ENCODE results near the gene APOA4. TPM values are rescaled to one million over a fixed set of nuclear protein-coding genes. Genes with fewer than 3 reads are reported as not detected.

The APOA4 gene
- total RNA-seq, 1 experiment from 2014 or later: not detected

- POLR2A ChIA-PET: interaction anchor here (0.5 kb wide), 1 partner anchor 38 kb away, joined by 8 read pairs; no protein-coding TSS in a partner anchor
- no TSS peak for BruUV-seq (replicated peaks)
These were observed 9.9 kb downstream of the APOA4 start for GRCh38 chr11:116813170-116813569.

GRCh38 chr11:116812109-116812508, 11.0 kb downstream of the APOA4 start:
- H3K27ac ChIP-seq (ENCODE audit: low read length): no peak overlapping the region
- TF ChIP-seq TCF7L2 (IDR thresholded peaks at IDR 0.05; ENCODE audit: low read depth, low read length): no peak
- no peak for TF ChIP-seq POLR2AphosphoS5 (IDR thresholded peaks at IDR 0.05; ENCODE audit: low read depth, low read length)
- no peak for TF ChIP-seq SIN3A (IDR thresholded peaks at IDR 0.05; ENCODE audit: borderline replicate concordance, insufficient read depth, low read depth, low read length)
- TF ChIP-seq, protein P1, sequence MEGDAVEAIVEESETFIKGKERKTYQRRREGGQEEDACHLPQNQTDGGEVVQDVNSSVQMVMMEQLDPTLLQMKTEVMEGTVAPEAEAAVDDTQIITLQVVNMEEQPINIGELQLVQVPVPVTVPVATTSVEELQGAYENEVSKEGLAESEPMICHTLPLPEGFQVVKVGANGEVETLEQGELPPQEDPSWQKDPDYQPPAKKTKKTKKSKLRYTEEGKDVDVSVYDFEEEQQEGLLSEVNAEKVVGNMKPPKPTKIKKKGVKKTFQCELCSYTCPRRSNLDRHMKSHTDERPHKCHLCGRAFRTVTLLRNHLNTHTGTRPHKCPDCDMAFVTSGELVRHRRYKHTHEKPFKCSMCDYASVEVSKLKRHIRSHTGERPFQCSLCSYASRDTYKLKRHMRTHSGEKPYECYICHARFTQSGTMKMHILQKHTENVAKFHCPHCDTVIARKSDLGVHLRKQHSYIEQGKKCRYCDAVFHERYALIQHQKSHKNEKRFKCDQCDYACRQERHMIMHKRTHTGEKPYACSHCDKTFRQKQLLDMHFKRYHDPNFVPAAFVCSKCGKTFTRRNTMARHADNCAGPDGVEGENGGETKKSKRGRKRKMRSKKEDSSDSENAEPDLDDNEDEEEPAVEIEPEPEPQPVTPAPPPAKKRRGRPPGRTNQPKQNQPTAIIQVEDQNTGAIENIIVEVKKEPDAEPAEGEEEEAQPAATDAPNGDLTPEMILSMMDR (IDR thresholded peaks at IDR 0.05): no peak
- TF ChIP-seq REST (IDR thresholded peaks at IDR 0.05; ENCODE audit: insufficient read depth in 1 of 2, low read depth in 2 of 2, low read length in 1 of 2): no peak
- ChIA-PET CTCF (no interaction called here), POLR2A (no interaction called here)
- DNase-seq (ENCODE audit: low read depth, low spot score) (no peak), ATAC-seq (no peak)
- no peaks in the 10 kb centered on the region for H3K9me3 ChIP-seq (ENCODE audit: control insufficient read depth, insufficient read depth, low read depth, low read length)
- no TSS peak for BruUV-seq (replicated peaks)
- in situ Hi-C loops (cut with HindIII; ENCODE audit: low pct_unique_long_range_greater_than_20kb, low sequenced_read_pairs) (no loop called here), intact Hi-C loops (cut with micrococcal nuclease; ENCODE audit: unreplicated experiment) (no loop called here)
- no peaks in the 10 kb centered on the region for H3K36me3 ChIP-seq (ENCODE audit: control insufficient read depth, insufficient read depth, low read length)
- no peak overlapping the region for H3K4me3 ChIP-seq (ENCODE audit: low read depth in 2 of 2, low read length in 2 of 2)
- no peaks in the 10 kb centered on the region for H3K4me1 ChIP-seq (ENCODE audit: control insufficient read depth, insufficient read depth, low read length)
- no peaks in the 10 kb centered on the region for H3K27me3 ChIP-seq (ENCODE audit: control insufficient read depth, insufficient read depth, low read length)

More at GRCh38 chr11:116813170-116813569, 9.9 kb downstream of the APOA4 start:
- TF ChIP-seq POLR2AphosphoS5 (IDR thresholded peaks at IDR 0.05; ENCODE audit: low read depth, low read length): no peak
- TF ChIP-seq, protein P1 (IDR thresholded peaks at IDR 0.05): no peak
- TF ChIP-seq TCF7L2 (IDR thresholded peaks at IDR 0.05; ENCODE audit: low read depth, low read length): no peak
- TF ChIP-seq REST (IDR thresholded peaks at IDR 0.05; ENCODE audit: insufficient read depth in 1 of 2, low read depth in 2 of 2, low read length in 1 of 2): no peak
- no peak for TF ChIP-seq SIN3A (IDR thresholded peaks at IDR 0.05; ENCODE audit: borderline replicate concordance, insufficient read depth, low read depth, low read length)
- Histone ChIP-seq H3K4me1 (ENCODE audit: control insufficient read depth, insufficient read depth, low read length) (no peaks in the 10 kb centered on the region), H3K4me3 (ENCODE audit: low read depth in 2 of 2, low read length in 2 of 2) (no peak overlapping the region), H3K27ac (ENCODE audit: low read length) (no peak overlapping the region), H3K36me3 (ENCODE audit: control insufficient read depth, insufficient read depth, low read length) (no peaks in the 10 kb centered on the region), H3K9me3 (ENCODE audit: control insufficient read depth, insufficient read depth, low read depth, low read length) (no peaks in the 10 kb centered on the region), H3K27me3 (ENCODE audit: control insufficient read depth, insufficient read depth, low read length) (no peaks in the 10 kb centered on the region)
- intact Hi-C loops (cut with micrococcal nuclease; ENCODE audit: unreplicated experiment): no loop called here
- no peak for DNase-seq (ENCODE audit: low read depth, low spot score)
- in situ Hi-C loops (cut with HindIII; ENCODE audit: low pct_unique_long_range_greater_than_20kb, low sequenced_read_pairs): no loop called here
- ATAC-seq: no peak
- CTCF ChIA-PET: no interaction called here

Measured in Panc1 (cell line).